Measurements from ENCODE around the gene MAGEA6.
"Not testable (repeated sequence)": the region's sequence is repeated elsewhere in the genome, so short reads cannot be mapped to it uniquely, and the experiment has no call there.

- TF ChIP-seq, protein P1, sequence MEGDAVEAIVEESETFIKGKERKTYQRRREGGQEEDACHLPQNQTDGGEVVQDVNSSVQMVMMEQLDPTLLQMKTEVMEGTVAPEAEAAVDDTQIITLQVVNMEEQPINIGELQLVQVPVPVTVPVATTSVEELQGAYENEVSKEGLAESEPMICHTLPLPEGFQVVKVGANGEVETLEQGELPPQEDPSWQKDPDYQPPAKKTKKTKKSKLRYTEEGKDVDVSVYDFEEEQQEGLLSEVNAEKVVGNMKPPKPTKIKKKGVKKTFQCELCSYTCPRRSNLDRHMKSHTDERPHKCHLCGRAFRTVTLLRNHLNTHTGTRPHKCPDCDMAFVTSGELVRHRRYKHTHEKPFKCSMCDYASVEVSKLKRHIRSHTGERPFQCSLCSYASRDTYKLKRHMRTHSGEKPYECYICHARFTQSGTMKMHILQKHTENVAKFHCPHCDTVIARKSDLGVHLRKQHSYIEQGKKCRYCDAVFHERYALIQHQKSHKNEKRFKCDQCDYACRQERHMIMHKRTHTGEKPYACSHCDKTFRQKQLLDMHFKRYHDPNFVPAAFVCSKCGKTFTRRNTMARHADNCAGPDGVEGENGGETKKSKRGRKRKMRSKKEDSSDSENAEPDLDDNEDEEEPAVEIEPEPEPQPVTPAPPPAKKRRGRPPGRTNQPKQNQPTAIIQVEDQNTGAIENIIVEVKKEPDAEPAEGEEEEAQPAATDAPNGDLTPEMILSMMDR (IDR thresholded peaks at IDR 0.05): not testable (repeated sequence)
- TF ChIP-seq POLR2A (IDR thresholded peaks at IDR 0.05): not testable (repeated sequence)
These were observed at the start of gene MAGEA6 for GRCh38 chrX:152769549-152770289.
